DLD1 (cell line): Measurements from ENCODE around the gene FKBP11.
"Not testable (repeated sequence)": the region's sequence is repeated elsewhere in the genome, so short reads cannot be mapped to it uniquely, and the experiment has no call there.

Experiments used
- in situ Hi-C: cut with HindIII; loops from 2 replicates; pipeline ENCODE4 v1.10.0; 2017; ENCODE audit warnings: low sequenced_read_pairs

The FKBP11 gene

GRCh38 chr12:48910196-48910595 lies 15.1 kb downstream of the FKBP11 start:
- in situ Hi-C loops = no loop called here

GRCh38 chr12:48909698-48910097 lies 15.6 kb downstream of the FKBP11 start:
- in situ Hi-C loops = not testable (repeated sequence)

GRCh38 chr12:48907245-48907644 lies 18.0 kb downstream of the FKBP11 start:
- in situ Hi-C loops = no loop called here

GRCh38 chr12:48903982-48904411 lies 21.3 kb downstream of the FKBP11 start:
- in situ Hi-C loops = no loop called here

DNA sequence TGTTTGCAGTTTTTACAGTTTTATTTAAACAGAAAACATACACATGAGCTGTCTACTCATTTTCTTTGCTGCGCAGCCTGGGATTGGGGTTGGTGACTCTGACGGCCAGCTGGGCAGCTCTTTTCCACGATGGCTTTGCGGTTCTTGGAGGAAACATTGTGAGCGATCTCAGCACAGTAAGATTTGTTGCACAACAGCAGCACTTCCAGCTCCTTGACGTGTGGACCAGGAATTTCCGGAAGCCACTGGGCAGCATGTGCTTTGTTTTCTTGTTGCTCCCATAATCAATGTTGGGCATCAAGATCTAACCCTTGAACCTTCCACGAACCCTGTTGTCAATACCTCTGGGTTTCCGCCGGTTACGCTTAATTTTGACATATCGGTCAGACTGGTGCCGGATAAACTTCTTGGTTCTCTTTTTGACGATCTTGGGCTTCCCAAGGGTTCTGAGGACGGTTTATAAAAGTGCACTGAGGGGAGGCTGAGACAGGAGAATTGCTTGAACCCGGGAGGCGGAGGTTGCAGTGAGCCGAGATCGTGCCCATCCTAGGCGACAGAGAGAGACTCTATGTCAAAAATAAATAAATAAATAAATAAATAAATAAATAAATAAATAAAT lies 21.8 kb downstream of the FKBP11 start:
- in situ Hi-C loops = no loop called here

DNA sequence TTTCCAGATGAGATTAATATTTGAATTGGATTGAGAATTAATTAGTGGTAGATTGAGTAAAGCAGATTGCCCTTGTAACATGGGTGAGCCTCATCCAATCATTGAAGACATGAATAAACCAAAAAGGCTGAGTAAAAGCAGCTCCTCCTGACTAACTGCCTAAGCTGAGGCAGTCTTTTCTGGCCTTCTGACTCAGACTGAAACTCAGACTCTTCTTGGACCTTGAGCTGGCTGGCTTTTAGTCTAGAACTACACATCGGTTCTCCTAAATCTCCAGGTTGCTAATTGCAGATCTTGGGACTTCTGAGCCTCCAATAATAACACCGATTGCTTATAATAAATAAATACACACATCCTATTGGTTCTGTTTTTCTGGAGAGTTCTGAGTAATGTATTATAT lies 24.0 kb downstream of the FKBP11 start:
- in situ Hi-C loops = no loop called here

DNA sequence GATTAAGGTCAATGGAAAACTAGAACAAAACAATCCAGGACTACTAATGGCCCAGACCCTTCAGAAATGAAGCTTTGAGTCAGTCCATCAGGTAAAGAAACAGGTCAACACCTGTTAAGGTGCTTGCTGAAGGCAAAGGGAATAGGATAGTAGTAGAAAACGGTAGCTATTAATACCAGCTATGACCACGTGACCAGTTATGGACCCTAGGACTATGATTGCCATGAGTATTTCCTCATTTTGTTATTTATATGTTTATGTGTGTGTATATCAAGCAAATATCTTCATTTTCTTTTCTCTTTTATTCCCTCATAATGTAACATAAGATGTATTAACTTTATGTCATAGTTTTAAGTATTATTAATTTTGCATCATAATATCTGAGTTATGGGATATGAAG lies 25.6 kb downstream of the FKBP11 start:
- in situ Hi-C loops = no loop called here

DNA sequence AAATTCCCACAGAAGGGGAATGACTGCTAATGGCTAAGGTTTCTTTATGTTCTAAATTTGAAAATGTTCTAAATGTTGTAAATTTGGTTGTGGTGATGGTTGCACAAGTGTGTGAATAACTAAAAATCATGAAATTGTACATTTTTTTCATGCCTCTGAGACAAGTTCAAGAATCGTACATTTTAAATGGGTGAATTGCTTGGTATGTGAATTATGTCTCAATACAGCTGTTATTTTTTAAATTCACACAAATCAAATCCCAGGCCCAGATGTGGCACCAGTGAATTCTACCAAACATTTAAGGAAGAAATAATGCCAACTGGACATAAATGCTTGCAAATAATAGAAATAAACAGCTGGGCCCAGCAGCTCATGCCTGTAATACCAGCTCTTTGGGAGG lies 31.0 kb downstream of the FKBP11 start:
- in situ Hi-C loops = no loop called here

GRCh38 chr12:48890657-48891418 lies 34.5 kb downstream of the FKBP11 start:
- in situ Hi-C loops = no loop called here

DNA sequence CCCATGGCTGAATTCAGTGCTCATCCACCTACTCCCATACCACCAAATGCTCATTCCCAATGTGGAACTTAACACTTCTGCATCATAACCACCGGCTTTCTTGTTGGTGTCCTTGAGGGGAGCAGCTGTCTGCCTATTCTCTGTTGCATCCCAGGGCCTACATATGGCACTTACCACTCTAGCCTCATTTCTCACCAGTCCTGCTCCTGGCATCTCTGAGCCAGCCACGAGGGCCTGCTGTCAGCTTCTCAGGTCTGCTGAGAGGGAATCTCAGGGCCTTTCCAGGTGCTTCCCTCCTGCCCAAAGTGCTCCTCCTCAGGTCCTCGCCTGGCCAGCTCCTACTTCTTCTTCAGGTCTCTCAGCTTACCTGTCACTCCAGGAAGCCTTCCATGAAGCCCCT lies 35.6 kb downstream of the FKBP11 start:
- in situ Hi-C loops = no loop called here

- in situ Hi-C loops = no loop called here
Measured at GRCh38 chr12:48883305-48884161, 41.8 kb downstream of the FKBP11 start.

GRCh38 chr12:48882972-48883304 lies 42.4 kb downstream of the FKBP11 start:
- in situ Hi-C loops = no loop called here

DNA sequence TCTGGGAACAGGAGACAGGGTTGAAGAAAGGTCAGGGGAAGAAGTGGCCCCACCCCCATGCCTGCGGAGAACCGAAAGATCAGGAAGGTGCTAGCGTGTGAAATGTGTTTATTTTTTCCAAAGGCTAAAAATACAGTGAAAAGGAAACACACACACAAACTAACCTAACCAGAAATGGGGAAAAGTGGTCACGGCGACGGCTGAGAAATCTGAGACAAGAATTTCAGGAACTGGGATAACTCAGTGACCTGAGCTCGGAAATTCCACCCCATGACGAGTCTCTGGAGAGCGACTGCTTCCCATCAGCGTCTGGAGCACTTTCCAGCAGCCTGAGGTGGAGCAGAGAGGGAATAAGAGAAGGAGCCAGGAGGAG lies 43.0 kb downstream of the FKBP11 start:
- in situ Hi-C loops = no loop called here

GRCh38 chr12:48881686-48882314 lies 43.5 kb downstream of the FKBP11 start:
- in situ Hi-C loops = no loop called here

- in situ Hi-C loops = no loop called here
Measured at GRCh38 chr12:48880647-48881046, 44.6 kb downstream of the FKBP11 start.

- in situ Hi-C loops = no loop called here
Measured at GRCh38 chr12:48878548-48878947, 46.7 kb downstream of the FKBP11 start.

- in situ Hi-C loops = no loop called here
Measured at GRCh38 chr12:48875944-48876515, 49.3 kb downstream of the FKBP11 start.

- in situ Hi-C loops = not testable (repeated sequence)
Measured at GRCh38 chr12:48873534-48873933, 51.8 kb downstream of the FKBP11 start.

GRCh38 chr12:48873096-48873495 lies 52.2 kb downstream of the FKBP11 start:
- in situ Hi-C loops = no loop called here
